Activated CD8-positive, alpha-beta memory T cell treated with anti-CD3 and anti-CD28 coated beads for 36 hours (primary cell): Measurements from ENCODE around the gene CCNJ. TPM values are rescaled to one million over a fixed set of nuclear protein-coding genes. Genes with fewer than 3 reads are reported as not detected.
"Not testable (repeated sequence)": the region's sequence is repeated elsewhere in the genome, so short reads cannot be mapped to it uniquely, and the experiment has no call there.

Experiments used
- CTCF ChIA-PET: fragments of 350-600 bp; sonication (Branson Sonifier 250); formaldehyde crosslinking; loops from one replicate; lab custom pipeline; 2021; ENCODE audit warnings: antibody characterized with exemption; lab: Charles Lee
- POLR2A ChIA-PET: fragments of 350-600 bp; sonication (Branson Sonifier 250); formaldehyde crosslinking; loops from one replicate; lab custom pipeline; 2021; ENCODE audit warnings: antibody characterized with exemption; lab: Charles Lee
- total RNA-seq, 2 experiments: library from RNA; stranded (reverse); gene quantifications; one replicate each; pipeline ENCODE4 v1.2.3, GENCODE V29; 2021

Gene CCNJ
- total RNA-seq, result 1 to 10 TPM; 9.3 to 9.8 TPM

DNA sequence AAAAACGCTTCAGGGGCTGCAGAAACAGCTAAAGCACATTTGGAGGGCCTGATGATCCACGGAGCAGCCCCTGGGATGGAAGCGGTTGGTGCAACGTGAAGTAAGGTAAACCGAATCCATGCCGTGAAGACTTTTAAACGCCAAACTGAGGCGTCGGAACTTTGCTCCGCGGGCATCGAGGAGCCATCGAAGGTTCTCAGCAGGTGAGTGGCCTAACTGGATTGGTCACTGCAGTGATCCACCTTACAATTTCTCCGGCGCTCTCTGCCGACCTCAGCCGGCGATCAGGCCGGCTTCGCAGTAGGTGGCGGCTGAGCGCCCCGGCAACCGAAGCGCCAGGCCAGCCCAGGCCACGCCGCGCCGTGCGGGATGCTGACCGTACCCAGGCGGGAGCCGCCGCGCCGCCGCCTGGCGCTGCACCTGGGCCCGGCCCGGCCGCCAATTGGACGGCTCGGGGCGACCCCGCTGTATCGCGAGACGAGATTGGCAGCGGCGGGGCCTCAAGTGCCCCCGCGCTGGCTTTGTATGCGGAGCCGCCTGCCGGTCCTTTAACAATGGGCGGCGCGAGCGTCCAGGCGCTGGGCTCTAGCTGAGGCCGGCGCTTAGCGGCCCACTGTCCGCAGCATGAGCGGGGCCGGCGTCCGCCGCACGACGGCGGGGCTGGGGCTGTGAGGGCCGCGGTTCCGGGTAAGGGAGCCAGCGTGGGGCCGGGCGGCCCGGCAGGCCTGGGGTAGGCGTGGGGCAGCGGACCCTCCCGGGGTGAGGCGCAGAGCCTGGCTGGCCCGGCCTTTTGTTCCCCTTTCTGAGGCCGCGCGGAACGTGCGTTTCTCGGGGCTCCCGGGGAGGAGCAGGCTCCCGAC lies at the start of gene CCNJ:
Gene CCNJ (plus strand): TSS at position 551 of the 860 bp plus-strand sequence. CDS start 811 bp downstream, outside the sequence.
- CTCF ChIA-PET, result interaction anchor here (1.2 kb wide), 1 partner anchor 87 kb away, joined by 3 read pairs; the partner anchor contains the start of gene ZNF518A
- POLR2A ChIA-PET, result interaction anchor here (1.0 to 1.8 kb wide), 3 partner anchors 47 to 87 kb away, joined by 3 to 7 read pairs (median 6); partner anchors contain the start of gene ZNF518A

- POLR2A ChIA-PET, CTCF ChIA-PET: not testable (repeated sequence)
Measured at GRCh38 chr10:95994376-95994775, 49.0 kb upstream of the CCNJ start.

- ChIA-PET CTCF (no interaction called here), POLR2A (no interaction called here)
Measured at GRCh38 chr10:95998255-95998784, 45.1 kb upstream of the CCNJ start.

GRCh38 chr10:96013956-96014355 lies 29.4 kb upstream of the CCNJ start:
- ChIA-PET CTCF (interaction anchor here (0.7 kb wide), 1 partner anchor 216 kb away, joined by 3 read pairs; no protein-coding TSS in a partner anchor), POLR2A (no interaction called here)

DNA sequence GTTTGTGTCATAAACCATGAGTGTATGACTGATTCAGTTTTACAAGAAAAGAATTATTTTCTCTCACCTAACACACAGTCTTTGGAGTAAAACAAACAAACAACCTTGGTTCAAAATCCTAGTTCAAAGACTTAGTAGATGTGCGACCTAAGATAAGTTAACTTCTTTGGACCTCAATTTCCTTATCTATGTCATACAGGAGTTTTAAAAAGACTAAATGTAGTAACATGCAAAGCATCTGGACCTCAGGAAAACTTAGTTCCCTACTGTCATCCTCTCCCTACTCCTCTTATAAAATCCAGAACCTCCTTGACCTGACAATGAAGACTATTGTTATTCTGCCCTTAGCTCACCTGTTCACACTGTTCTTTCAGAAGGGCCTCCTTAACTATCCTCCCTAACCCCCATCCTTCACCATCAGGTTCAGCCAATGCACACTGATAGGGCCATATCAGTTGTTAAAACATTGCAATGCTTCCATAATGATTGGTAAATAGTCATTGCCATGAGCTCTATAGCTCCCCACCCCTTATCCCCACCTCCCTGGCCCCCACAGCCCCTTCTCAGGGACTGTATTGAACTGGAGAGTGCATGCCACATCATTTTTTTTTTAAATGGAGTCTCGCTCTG lies 28.8 kb upstream of the CCNJ start:
- ChIA-PET CTCF (no interaction called here), POLR2A (no interaction called here)

GRCh38 chr10:96017191-96017687 lies 26.1 kb upstream of the CCNJ start:
- POLR2A ChIA-PET, result no interaction called here
- CTCF ChIA-PET, result interaction anchor here (0.7 to 1.7 kb wide), 12 partner anchors 9 to 355 kb away, joined by 3 to 6 read pairs (median 3); partner anchors contain the start of gene TCTN3

DNA sequence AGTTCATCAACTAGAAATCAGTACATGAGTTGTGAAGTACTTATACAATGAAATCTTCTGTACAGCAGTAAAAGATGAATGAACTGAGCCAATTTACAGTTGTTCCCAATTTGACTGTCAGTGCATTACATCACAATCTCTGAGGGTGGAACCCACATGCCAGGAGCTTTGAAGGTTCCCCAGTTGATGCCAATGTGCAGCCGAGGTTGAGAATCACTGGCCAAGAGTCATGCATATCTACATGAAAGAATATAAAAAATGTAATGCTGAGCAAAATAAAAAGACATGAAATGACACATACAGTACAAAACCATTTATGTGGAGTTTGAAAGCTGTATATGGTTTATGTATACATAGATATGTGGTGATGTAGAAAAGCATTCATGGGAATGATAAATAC lies 22.1 kb upstream of the CCNJ start:
- ChIA-PET POLR2A (no interaction called here), CTCF (no interaction called here)

DNA sequence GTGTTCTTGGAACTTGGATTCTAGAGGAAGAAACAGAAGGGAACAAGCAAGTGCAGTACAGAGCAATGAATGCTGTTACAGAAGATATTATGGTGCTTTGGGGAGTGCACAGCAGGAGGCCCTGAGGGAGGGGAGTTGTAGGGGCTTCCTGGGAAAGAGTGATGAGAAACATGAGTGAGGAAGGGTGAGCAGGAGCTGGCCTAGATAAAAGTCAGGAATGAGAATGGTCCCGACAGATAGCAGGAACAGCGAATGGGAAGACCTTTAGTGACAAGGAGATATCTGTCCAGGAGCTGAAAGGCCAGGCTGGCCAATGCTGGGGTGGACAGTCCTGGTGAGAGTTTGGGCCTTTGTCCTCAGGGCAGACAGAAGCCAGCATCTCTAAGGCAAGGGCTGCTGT lies 20.6 kb upstream of the CCNJ start:
- POLR2A ChIA-PET, result no interaction called here
- CTCF ChIA-PET, result no interaction called here

GRCh38 chr10:96023168-96023567 lies 20.2 kb upstream of the CCNJ start:
- CTCF ChIA-PET, result no interaction called here

DNA sequence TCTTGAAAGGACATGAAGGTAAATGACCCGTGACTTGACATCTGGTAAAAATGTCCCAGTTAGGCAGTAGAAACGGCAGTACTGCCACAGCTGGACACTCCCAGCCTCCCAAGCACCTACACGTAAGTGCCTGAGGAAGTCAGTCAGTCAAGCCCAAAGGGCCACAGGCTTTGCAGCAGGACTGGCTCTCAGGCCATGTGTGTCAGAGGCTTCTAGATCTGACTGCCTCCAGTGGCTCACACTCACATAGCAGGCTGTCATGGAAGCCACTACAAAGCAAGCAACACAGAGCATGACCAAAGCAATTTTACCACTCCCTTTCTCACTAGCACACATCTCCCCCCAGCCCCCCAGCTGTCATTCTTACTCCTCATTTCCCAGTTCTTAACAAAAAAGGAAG lies 17.8 kb upstream of the CCNJ start:
- ChIA-PET CTCF (no interaction called here), POLR2A (no interaction called here)

More at GRCh38 chr10:96023168-96023567, 20.2 kb upstream of the CCNJ start:
- POLR2A ChIA-PET, result no interaction called here

GRCh38 chr10:96034625-96035024 lies 8.8 kb upstream of the CCNJ start:
- CTCF ChIA-PET, result no interaction called here
- POLR2A ChIA-PET, result no interaction called here

- POLR2A ChIA-PET, result interaction anchor here (1.1 kb wide), 1 partner anchor 92 kb away, joined by 3 read pairs; the partner anchor contains the start of gene ZNF518A
- CTCF ChIA-PET, result no interaction called here
Measured at GRCh38 chr10:96038476-96039387, 4.7 kb upstream of the CCNJ start.

GRCh38 chr10:96041146-96041545 lies 2.2 kb upstream of the CCNJ start:
- POLR2A ChIA-PET, result no interaction called here

GRCh38 chr10:96043893-96044715 lies 721 bp downstream of the CCNJ start:
- ChIA-PET POLR2A (interaction anchor here (1.3 to 1.8 kb wide), 2 partner anchors 46 to 86 kb away, joined by 6 to 7 read pairs; partner anchors contain the start of gene ZNF518A), CTCF (no interaction called here)

More at GRCh38 chr10:96041146-96041545, 2.2 kb upstream of the CCNJ start:
- CTCF ChIA-PET, result interaction anchor here (0.5 kb wide), 1 partner anchor 8 kb away, joined by 3 read pairs; no protein-coding TSS in a partner anchor

DNA sequence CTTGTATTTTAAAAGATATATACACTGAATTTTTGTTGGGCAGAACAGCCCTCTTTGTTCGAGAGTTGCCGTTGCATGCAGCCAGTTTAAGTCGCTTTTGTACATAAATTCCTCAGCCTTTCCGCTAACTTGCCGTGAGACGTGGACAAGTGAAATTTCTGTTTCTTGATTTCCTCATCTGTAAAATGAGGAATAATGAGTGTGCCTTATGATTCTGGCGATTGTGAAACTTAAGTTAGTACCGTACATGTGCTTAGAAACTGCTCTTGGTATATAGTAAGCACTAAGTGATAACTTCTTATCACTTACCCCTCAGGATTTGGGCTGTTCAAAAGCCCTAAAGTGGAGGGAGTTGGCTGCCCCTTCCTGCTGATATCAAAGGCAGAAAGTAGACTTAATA lies 1.4 kb downstream of the CCNJ start:
- ChIA-PET POLR2A (interaction anchor here (1.3 to 1.8 kb wide), 2 partner anchors 45 to 85 kb away, joined by 6 to 7 read pairs; partner anchors contain the start of gene ZNF518A), CTCF (no interaction called here)

- ChIA-PET CTCF (no interaction called here), POLR2A (no interaction called here)
Measured at GRCh38 chr10:96046546-96046945, 3.2 kb downstream of the CCNJ start.

DNA sequence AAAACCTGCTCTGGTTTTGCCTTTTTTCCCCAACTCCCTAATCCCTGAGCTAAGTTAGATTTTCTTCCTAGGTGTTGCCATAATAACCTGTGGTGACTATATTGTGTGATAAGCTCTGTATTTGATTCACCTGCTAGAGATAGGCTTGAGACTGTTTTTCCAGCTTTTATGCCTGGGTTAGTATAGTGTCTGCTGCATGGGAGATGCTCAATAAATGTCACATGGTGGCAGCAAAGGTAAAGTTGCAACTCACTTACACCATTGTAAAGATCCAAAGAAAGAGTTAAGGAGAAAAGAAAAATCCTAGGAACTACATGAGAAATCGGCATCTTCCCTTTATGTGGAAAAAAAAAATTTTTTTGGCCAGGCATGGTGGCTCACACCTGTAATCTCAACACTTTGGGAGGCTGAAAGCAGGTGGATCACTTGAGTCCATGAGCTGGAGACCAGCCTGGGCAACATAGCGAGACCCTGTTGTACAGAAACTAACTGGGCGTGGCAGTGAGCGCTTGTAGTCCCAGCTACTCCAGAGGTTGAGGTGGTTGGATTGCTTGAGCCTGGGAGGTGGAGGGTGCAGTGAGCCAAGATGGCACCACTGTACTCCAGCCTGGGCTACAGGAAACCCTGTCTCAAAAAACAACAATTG lies 3.7 kb downstream of the CCNJ start:
- ChIA-PET POLR2A (interaction anchor here (0.7 kb wide), 1 partner anchor 446 kb away, joined by 3 read pairs; no protein-coding TSS in a partner anchor), CTCF (interaction anchor here (0.6 to 0.9 kb wide), 2 partner anchors 16 to 30 kb away, joined by 3 read pairs; no protein-coding TSS in a partner anchor)
